Colonic mucosa (tissue), 4 donors: ENCODE data around the gene SULF2. TPM values are rescaled to one million over a fixed set of nuclear protein-coding genes. Genes with fewer than 3 reads are reported as not detected.

Source experiments
- DNase-seq: peaks from one replicate; pipeline ENCODE4 v3.0.0-alpha.2; 2020
- H3K27ac ChIP-seq: fragments of 200-600 bp; one replicate; pipeline ENCODE4 v1.8.0; 2021
- H3K27me3 ChIP-seq: fragments of 200-600 bp; one replicate; pipeline ENCODE4 v1.8.0; 2021
- H3K36me3 ChIP-seq: fragments of 200-600 bp; one replicate; pipeline ENCODE4 v1.8.0; 2021
- H3K4me1 ChIP-seq: fragments of 200-600 bp; one replicate; pipeline ENCODE4 v1.8.0; 2021; ENCODE audit warnings: mild to moderate bottlenecking
- H3K4me3 ChIP-seq: fragments of 200-600 bp; one replicate; pipeline ENCODE4 v1.8.0; 2021
- H3K9ac ChIP-seq, 2 donors: one replicate each; pipeline ENCODE4 v1.7.0; 2013; ENCODE audit warnings: control low read depth in 2 of 2, low read depth in 2 of 2, low read length in 2 of 2
- H3K9me3 ChIP-seq: fragments of 200-600 bp; one replicate; pipeline ENCODE4 v1.8.0; 2021
- CTCF ChIP-seq: fragments of 200-600 bp; IDR thresholded peaks from one replicate; pipeline ENCODE4 v1.8.0; 2022; ENCODE audit warnings: antibody characterized with exemption, mild to moderate bottlenecking
- intact Hi-C: fragments of 100-400 bp; cut with DNase I; formaldehyde crosslinking; loops from one replicate; pipeline ENCODE4 v1.14.1; 2022
- total RNA-seq, 2 donors: library from RNA; stranded (reverse); fragmentation: NEBNext Ultra II Directional in 1 of 2; extraction: Animal tissue kit (Norgen Biotek cat#: 25700) in 1 of 2; gene quantifications; one replicate each; pipeline ENCODE4 v1.2.1, GENCODE V29; 2021
- donor health status: healthy.
- donor health status: DM: no; HTN: no; CAD: no.
- donor health status: DM: no; HTN: no; CAD: no.

The SULF2 gene
- total RNA-seq, 2 donors from 2014 or later: 97.9 to 153 TPM

GRCh38 chr20:47629907-47630306 is 155.4 kb downstream of the SULF2 start:
- H3K27ac ChIP-seq: no peak overlapping the region
- no peak overlapping the region for H3K4me3 ChIP-seq
- H3K4me1 ChIP-seq: no peaks in the 10 kb centered on the region
- no peaks in the 10 kb centered on the region for H3K27me3 ChIP-seq
- no peak overlapping the region for H3K9ac ChIP-seq
- H3K9me3 ChIP-seq: no peaks in the 10 kb centered on the region
- no peak for DNase-seq
- TF ChIP-seq CTCF: no peak
- H3K36me3 ChIP-seq: no peaks in the 10 kb centered on the region
- intact Hi-C loops: loop anchor here (10.0 kb wide), 2 partner anchors 125 to 355 kb away; partner anchors contain the start of gene NCOA3

DNA sequence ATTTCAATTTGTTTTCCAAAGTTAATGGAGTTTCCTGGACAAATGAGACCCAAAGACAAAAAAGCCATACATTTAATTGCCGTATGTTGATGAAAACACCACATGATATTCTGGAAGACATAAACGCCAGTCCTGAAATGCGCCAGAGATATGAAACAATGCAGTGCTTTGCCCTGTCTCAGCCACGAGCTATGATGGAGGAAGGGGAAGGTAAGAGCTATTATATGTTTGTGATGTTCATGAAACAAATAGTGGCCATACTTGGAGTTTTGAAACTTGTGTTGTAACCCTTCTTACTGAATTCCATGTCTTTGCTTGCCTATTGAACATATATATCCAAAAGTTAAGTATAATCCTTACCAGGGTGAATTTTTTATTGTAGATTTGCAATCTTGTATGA is 157.7 kb downstream of the SULF2 start:
- intact Hi-C loops: loop anchor here (10.0 kb wide), 2 partner anchors 123 to 353 kb away; partner anchors contain the start of gene NCOA3
- no peak for DNase-seq

DNA sequence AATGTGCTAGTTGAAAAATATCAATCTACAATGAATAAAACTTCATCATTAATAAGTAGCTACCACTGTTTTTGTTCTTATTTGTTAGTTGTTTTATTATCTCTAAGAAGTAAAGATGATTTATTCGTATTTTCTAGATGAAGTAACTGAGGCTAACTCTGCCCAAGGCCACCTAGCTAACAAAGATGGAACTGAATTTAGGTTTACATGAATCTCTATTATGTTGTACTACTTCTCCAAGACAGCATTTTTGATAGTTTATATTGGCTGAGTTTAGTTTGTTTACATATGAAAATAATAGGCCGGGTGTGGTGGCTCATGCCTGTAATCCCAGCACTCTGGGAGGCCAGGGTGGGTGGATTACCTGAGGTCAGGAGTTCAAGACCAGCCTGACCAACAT is 162.1 kb downstream of the SULF2 start:
- Histone ChIP-seq H3K4me3 (no peak overlapping the region), H3K9me3 (no peaks in the 10 kb centered on the region), H3K9ac (no peak overlapping the region), H3K27ac (no peak overlapping the region), H3K36me3 (no peaks in the 10 kb centered on the region), H3K4me1 (no peaks in the 10 kb centered on the region), H3K27me3 (no peaks in the 10 kb centered on the region)
- intact Hi-C loops: loop anchor here (5.0 to 10.0 kb wide), 4 partner anchors 118 to 416 kb away; partner anchors contain the start of gene NCOA3
- no peak for TF ChIP-seq CTCF
- no peak for DNase-seq

More for the DNA sequence above, 157.7 kb downstream of the SULF2 start:
- Histone ChIP-seq H3K36me3 (no peaks in the 10 kb centered on the region), H3K9me3 (no peaks in the 10 kb centered on the region), H3K4me1 (no peaks in the 10 kb centered on the region), H3K27ac (no peak overlapping the region), H3K27me3 (no peaks in the 10 kb centered on the region), H3K4me3 (no peak overlapping the region), H3K9ac (no peak overlapping the region)
- TF ChIP-seq CTCF: no peak

DNA sequence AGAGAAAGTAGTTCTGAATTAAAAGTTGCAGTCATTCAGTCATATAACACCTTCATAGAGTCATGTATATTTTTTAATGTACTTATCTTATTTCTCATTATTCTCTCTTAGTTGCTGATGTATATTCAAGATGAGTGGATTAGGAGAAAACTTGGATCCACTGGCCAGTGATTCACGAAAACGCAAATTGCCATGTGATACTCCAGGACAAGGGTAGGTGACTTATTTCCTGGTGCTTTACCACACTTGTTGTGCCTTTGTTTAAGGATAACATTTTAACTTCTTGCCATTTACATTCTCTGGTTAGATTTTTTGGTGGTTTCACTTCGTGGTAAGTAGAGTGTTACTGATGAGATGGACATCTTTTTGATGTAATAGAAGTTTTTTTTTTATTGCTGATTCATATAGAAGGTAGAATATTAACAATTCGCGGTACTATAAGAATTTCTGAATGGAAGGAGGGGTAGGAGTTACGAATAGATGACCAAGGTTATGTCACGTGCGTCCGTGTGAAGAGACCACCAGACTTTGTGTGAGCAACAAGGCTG is 163.1 kb downstream of the SULF2 start:
- no peak for DNase-seq
- H3K27me3 ChIP-seq: no peaks in the 10 kb centered on the region
- no peak for TF ChIP-seq CTCF
- H3K4me3 ChIP-seq: no peak overlapping the region
- no peaks in the 10 kb centered on the region for H3K36me3 ChIP-seq
- H3K9ac ChIP-seq: no peak overlapping the region
- no peak overlapping the region for H3K27ac ChIP-seq
- H3K9me3 ChIP-seq: no peaks in the 10 kb centered on the region
- intact Hi-C loops: loop anchor here (5.0 to 10.0 kb wide), 4 partner anchors 117 to 415 kb away; partner anchors contain the start of gene NCOA3
- no peaks in the 10 kb centered on the region for H3K4me1 ChIP-seq

GRCh38 chr20:47620808-47621805 is 164.2 kb downstream of the SULF2 start:
- Histone ChIP-seq H3K9ac (no peak overlapping the region), H3K36me3 (no peaks in the 10 kb centered on the region), H3K27ac (no peak overlapping the region), H3K9me3 (no peaks in the 10 kb centered on the region), H3K4me1 (no peaks in the 10 kb centered on the region), H3K4me3 (no peak overlapping the region), H3K27me3 (no peaks in the 10 kb centered on the region)
- TF ChIP-seq CTCF: peak; percentile 86
- intact Hi-C loops: loop anchor here (5.0 to 10.0 kb wide), 4 partner anchors 116 to 414 kb away; partner anchors contain the start of gene NCOA3
- no peak for DNase-seq
